ENCODE results near the gene GABRR1. TPM values are rescaled to one million over a fixed set of nuclear protein-coding genes. Genes with fewer than 3 reads are reported as not detected.

GABRR1 gene
- total and polyA plus RNA-seq, 2 experiments from 2014 or later: 0.14 to 0.37 TPM

DNA sequence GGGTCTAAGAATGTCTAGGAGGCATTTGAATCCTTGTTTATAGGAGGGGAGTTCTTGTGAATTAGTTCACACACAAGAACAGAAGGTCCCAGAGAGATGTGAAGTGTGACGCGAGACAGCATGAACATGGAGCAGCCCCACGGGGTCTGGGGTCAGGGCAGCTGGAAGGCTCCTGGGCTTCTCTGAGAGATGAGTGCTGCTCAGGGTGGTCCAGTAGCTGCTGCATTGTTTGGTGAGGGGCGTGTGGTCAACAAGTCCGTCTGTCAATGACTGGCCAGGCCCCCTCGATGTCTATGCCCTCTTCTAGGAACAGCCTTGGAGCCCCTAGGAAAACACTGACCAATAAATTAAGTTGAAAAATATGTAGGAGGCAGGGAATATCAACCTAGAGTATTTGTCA is 40.2 kb upstream of the GABRR1 start (continued):
- TF ChIP-seq, protein P1, sequence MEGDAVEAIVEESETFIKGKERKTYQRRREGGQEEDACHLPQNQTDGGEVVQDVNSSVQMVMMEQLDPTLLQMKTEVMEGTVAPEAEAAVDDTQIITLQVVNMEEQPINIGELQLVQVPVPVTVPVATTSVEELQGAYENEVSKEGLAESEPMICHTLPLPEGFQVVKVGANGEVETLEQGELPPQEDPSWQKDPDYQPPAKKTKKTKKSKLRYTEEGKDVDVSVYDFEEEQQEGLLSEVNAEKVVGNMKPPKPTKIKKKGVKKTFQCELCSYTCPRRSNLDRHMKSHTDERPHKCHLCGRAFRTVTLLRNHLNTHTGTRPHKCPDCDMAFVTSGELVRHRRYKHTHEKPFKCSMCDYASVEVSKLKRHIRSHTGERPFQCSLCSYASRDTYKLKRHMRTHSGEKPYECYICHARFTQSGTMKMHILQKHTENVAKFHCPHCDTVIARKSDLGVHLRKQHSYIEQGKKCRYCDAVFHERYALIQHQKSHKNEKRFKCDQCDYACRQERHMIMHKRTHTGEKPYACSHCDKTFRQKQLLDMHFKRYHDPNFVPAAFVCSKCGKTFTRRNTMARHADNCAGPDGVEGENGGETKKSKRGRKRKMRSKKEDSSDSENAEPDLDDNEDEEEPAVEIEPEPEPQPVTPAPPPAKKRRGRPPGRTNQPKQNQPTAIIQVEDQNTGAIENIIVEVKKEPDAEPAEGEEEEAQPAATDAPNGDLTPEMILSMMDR (conservative IDR thresholded peaks at IDR 0.05; ENCODE audit: low read depth in 2 of 2): no peak

DNA sequence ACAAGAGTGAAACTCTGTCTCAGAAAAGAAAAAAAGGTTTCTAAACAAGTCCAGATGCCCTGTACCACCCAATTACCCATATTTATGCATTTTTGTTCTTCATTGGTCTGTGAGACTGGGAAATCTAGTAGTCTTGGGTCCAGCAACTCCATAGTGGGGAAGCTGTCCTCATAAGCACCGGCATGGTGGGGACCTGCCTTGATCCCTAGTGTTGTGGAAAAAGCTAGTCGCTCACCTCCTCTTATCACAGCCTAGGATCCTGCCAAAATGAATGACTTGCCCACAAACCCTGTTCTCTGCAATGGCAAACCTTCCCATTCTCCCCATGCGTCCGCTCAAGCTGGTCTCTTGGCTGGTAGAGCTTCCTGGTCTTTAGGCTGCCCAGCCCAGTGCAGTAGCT is 38.3 kb upstream of the GABRR1 start:
- H3K4me3 ChIP-seq: no peak overlapping the region
- no peak overlapping the region for H3K4me3 Mint-ChIP-seq
- H4K20me1 ChIP-seq (replicated peaks; ENCODE audit: insufficient read depth): no peaks in the 10 kb centered on the region
- DNase-seq (ENCODE audit: low spot score) (no peak), ATAC-seq (no peak)
- no peaks in the 10 kb centered on the region for H3K36me3 Mint-ChIP-seq (ENCODE audit: low read depth)
- H3K27me3 ChIP-seq (ENCODE audit: insufficient read depth): no peaks in the 10 kb centered on the region
- H3K9me3 Mint-ChIP-seq: no peaks in the 10 kb centered on the region
- no peaks in the 10 kb centered on the region for H3F3A ChIP-seq (replicated peaks; ENCODE audit: low read depth)
- H3K27me3 Mint-ChIP-seq (ENCODE audit: insufficient read depth, low read depth, poor library complexity): no peaks in the 10 kb centered on the region
- no peaks in the 10 kb centered on the region for H3K79me2 ChIP-seq (replicated peaks; ENCODE audit: insufficient read depth)
- no peak overlapping the region for H3K27ac ChIP-seq (ENCODE audit: low read depth)
- no peak overlapping the region for H3K27ac Mint-ChIP-seq
- H3K4me2 ChIP-seq: no peak overlapping the region
- no peaks in the 10 kb centered on the region for H3K9me2 ChIP-seq (ENCODE audit: insufficient read depth)
- no peaks in the 10 kb centered on the region for H3K4me1 ChIP-seq (ENCODE audit: insufficient read depth)
- H2AFZ ChIP-seq: no peak overlapping the region
- no peaks in the 10 kb centered on the region for H3K4me1 Mint-ChIP-seq
- H3K36me3 ChIP-seq (ENCODE audit: insufficient read depth): no peaks in the 10 kb centered on the region
- TF ChIP-seq, protein P2, sequence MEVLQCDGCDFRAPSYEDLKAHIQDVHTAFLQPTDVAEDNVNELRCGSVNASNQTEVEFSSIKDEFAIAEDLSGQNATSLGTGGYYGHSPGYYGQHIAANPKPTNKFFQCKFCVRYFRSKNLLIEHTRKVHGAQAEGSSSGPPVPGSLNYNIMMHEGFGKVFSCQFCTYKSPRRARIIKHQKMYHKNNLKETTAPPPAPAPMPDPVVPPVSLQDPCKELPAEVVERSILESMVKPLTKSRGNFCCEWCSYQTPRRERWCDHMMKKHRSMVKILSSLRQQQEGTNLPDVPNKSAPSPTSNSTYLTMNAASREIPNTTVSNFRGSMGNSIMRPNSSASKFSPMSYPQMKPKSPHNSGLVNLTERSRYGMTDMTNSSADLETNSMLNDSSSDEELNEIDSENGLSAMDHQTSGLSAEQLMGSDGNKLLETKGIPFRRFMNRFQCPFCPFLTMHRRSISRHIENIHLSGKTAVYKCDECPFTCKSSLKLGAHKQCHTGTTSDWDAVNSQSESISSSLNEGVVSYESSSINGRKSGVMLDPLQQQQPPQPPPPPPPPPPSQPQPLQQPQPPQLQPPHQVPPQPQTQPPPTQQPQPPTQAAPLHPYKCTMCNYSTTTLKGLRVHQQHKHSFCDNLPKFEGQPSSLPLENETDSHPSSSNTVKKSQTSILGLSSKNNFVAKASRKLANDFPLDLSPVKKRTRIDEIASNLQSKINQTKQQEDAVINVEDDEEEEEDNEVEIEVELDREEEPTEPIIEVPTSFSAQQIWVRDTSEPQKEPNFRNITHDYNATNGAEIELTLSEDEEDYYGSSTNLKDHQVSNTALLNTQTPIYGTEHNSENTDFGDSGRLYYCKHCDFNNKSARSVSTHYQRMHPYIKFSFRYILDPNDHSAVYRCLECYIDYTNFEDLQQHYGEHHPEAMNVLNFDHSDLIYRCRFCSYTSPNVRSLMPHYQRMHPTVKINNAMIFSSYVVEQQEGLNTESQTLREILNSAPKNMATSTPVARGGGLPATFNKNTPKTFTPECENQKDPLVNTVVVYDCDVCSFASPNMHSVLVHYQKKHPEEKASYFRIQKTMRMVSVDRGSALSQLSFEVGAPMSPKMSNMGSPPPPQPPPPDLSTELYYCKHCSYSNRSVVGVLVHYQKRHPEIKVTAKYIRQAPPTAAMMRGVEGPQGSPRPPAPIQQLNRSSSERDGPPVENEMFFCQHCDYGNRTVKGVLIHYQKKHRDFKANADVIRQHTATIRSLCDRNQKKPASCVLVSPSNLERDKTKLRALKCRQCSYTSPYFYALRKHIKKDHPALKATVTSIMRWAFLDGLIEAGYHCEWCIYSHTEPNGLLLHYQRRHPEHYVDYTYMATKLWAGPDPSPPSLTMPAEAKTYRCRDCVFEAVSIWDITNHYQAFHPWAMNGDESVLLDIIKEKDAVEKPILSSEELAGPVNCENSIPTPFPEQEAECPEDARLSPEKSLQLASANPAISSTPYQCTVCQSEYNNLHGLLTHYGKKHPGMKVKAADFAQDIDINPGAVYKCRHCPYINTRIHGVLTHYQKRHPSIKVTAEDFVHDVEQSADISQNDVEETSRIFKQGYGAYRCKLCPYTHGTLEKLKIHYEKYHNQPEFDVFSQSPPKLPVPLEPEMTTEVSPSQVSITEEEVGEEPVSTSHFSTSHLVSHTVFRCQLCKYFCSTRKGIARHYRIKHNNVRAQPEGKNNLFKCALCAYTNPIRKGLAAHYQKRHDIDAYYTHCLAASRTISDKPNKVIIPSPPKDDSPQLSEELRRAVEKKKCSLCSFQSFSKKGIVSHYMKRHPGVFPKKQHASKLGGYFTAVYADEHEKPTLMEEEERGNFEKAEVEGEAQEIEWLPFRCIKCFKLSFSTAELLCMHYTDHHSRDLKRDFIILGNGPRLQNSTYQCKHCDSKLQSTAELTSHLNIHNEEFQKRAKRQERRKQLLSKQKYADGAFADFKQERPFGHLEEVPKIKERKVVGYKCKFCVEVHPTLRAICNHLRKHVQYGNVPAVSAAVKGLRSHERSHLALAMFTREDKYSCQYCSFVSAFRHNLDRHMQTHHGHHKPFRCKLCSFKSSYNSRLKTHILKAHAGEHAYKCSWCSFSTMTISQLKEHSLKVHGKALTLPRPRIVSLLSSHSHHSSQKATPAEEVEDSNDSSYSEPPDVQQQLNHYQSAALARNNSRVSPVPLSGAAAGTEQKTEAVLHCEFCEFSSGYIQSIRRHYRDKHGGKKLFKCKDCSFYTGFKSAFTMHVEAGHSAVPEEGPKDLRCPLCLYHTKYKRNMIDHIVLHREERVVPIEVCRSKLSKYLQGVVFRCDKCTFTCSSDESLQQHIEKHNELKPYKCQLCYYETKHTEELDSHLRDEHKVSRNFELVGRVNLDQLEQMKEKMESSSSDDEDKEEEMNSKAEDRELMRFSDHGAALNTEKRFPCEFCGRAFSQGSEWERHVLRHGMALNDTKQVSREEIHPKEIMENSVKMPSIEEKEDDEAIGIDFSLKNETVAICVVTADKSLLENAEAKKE (CRISPR knock-in tag; IDR thresholded peaks at IDR 0.05): no peak
- no peak for TF ChIP-seq EZH2phosphoT487 (IDR thresholded peaks at IDR 0.05; ENCODE audit: unreplicated experiment)
- no peak for TF ChIP-seq POLR2AphosphoS5 (IDR thresholded peaks at IDR 0.05; ENCODE audit: low read depth)
- TF ChIP-seq EZH2 (IDR thresholded peaks at IDR 0.05; ENCODE audit: low read depth, unreplicated experiment): no peak
- no peak for TF ChIP-seq NANOG (IDR thresholded peaks at IDR 0.05; ENCODE audit: borderline replicate concordance)
- no peak for TF ChIP-seq STAT1 (IDR thresholded peaks at IDR 0.05; ENCODE audit: unreplicated experiment)
- no peak for TF ChIP-seq ZNF331 (CRISPR knock-in tag; IDR thresholded peaks at IDR 0.05; ENCODE audit: low read depth)
- TF ChIP-seq JUNB (IDR thresholded peaks at IDR 0.05; ENCODE audit: unreplicated experiment): no peak
- TF ChIP-seq ZNF114 (CRISPR knock-in tag; IDR thresholded peaks at IDR 0.05): no peak
- no peak for TF ChIP-seq CREB1 (CRISPR knock-in tag; IDR thresholded peaks at IDR 0.05; ENCODE audit: low read depth)
- TF ChIP-seq, protein P3, sequence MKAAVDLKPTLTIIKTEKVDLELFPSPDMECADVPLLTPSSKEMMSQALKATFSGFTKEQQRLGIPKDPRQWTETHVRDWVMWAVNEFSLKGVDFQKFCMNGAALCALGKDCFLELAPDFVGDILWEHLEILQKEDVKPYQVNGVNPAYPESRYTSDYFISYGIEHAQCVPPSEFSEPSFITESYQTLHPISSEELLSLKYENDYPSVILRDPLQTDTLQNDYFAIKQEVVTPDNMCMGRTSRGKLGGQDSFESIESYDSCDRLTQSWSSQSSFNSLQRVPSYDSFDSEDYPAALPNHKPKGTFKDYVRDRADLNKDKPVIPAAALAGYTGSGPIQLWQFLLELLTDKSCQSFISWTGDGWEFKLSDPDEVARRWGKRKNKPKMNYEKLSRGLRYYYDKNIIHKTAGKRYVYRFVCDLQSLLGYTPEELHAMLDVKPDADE (IDR thresholded peaks at IDR 0.05): no peak
- TF ChIP-seq, protein P1 (conservative IDR thresholded peaks at IDR 0.05; ENCODE audit: low read depth in 2 of 2): no peak
